IPS-18c (cell line): ENCODE data around the gene PIWIL4.
A peak's percentile ranks its signal among the peaks of the same experiment; 100 is the strongest.

Experiments
- H3K4me3 ChIP-seq: 2 replicates; pipeline ENCODE4 v1.7.0; 2013; ENCODE audit warnings: low read depth, mild to moderate bottlenecking, low read length, moderate library complexity; ENCODE audit not compliant: insufficient read depth
- H3K9me3 ChIP-seq: one replicate; pipeline ENCODE4 v1.6.1; 2013; ENCODE audit warnings: mild to moderate bottlenecking, low read length, moderate library complexity; ENCODE audit not compliant: control insufficient read depth, insufficient read depth

PIWIL4 gene

GRCh38 chr11:94567181-94567670, at the start of gene PIWIL4:
PIWIL4 (plus strand) TSS chr11:94567368; CDS start chr11:94567519, 151 bp downstream.
- H3K9me3 ChIP-seq = no peaks in the 10 kb centered on the region
- no peak within 1 kb of the TSS for H3K4me3 ChIP-seq

- no peaks in the 10 kb centered on the region for H3K9me3 ChIP-seq
- no peak overlapping the region for H3K4me3 ChIP-seq
These were observed 48.9 kb upstream of the PIWIL4 start for GRCh38 chr11:94518300-94518699.

- Histone ChIP-seq H3K9me3 (no peaks in the 10 kb centered on the region), H3K4me3 (no peak overlapping the region)
These were observed 47.6 kb upstream of the PIWIL4 start for GRCh38 chr11:94519478-94520084.

- Histone ChIP-seq H3K4me3 (no peak overlapping the region), H3K9me3 (no peaks in the 10 kb centered on the region)
These were observed 45.5 kb upstream of the PIWIL4 start for GRCh38 chr11:94521684-94522083.

- no peak overlapping the region for H3K4me3 ChIP-seq
- no peaks in the 10 kb centered on the region for H3K9me3 ChIP-seq
These were observed 42.8 kb upstream of the PIWIL4 start for GRCh38 chr11:94524341-94524740.

- Histone ChIP-seq H3K4me3 (no peak overlapping the region), H3K9me3 (no peaks in the 10 kb centered on the region)
These were observed 41.4 kb upstream of the PIWIL4 start for GRCh38 chr11:94525546-94526324.

- Histone ChIP-seq H3K4me3 (no peak overlapping the region), H3K9me3 (no peaks in the 10 kb centered on the region)
These were observed 40.3 kb upstream of the PIWIL4 start for GRCh38 chr11:94526645-94527438.

- no peak overlapping the region for H3K4me3 ChIP-seq
- no peaks in the 10 kb centered on the region for H3K9me3 ChIP-seq
These were observed 38.6 kb upstream of the PIWIL4 start for GRCh38 chr11:94528551-94528950.

- Histone ChIP-seq H3K4me3 (no peak overlapping the region), H3K9me3 (no peaks in the 10 kb centered on the region)
These were observed 35.0 kb upstream of the PIWIL4 start for GRCh38 chr11:94532211-94532610.

GRCh38 chr11:94533206-94533605, 34.0 kb upstream of the PIWIL4 start:
- H3K4me3 ChIP-seq = no peak overlapping the region
- H3K9me3 ChIP-seq = no peaks in the 10 kb centered on the region

GRCh38 chr11:94533696-94534630, 33.2 kb upstream of the PIWIL4 start:
- Histone ChIP-seq H3K9me3 (no peaks in the 10 kb centered on the region), H3K4me3 (no peak overlapping the region)

- Histone ChIP-seq H3K9me3 (no peaks in the 10 kb centered on the region), H3K4me3 (no peak overlapping the region)
These were observed 30.8 kb upstream of the PIWIL4 start for GRCh38 chr11:94536386-94536785.

GRCh38 chr11:94537031-94537600, 30.1 kb upstream of the PIWIL4 start:
- no peaks in the 10 kb centered on the region for H3K9me3 ChIP-seq
- H3K4me3 ChIP-seq = no peak overlapping the region

GRCh38 chr11:94539420-94539819, 27.7 kb upstream of the PIWIL4 start:
- H3K4me3 ChIP-seq = no peak overlapping the region

GRCh38 chr11:94543695-94544645, 23.2 kb upstream of the PIWIL4 start, which contains the start of gene FUT4:
FUT4 (plus strand) TSS chr11:94543921; CDS start chr11:94544134, 213 bp downstream.
- no peaks in the 10 kb centered on the region for H3K9me3 ChIP-seq
- H3K4me3 ChIP-seq = peak within 1 kb of the TSS; percentile 70

More at GRCh38 chr11:94539420-94539819, 27.7 kb upstream of the PIWIL4 start:
- no peaks in the 10 kb centered on the region for H3K9me3 ChIP-seq
